GM19438 (cell line): Measurements from ENCODE around the gene HBD.
"Not testable (repeated sequence)": the region's sequence is repeated elsewhere in the genome, so short reads cannot be mapped to it uniquely, and the experiment has no call there.

Experiments
- ATAC-seq: cut with Tn5 transposase; IDR thresholded peaks from one replicate; pipeline ENCODE4 v1.9.1; 2021; ENCODE audit warnings: low read depth; ENCODE audit not compliant: unreplicated experiment

The HBD gene

GRCh38 chr11:5254023-5254422 is 19.7 kb upstream of the HBD start:
- not testable (repeated sequence) for ATAC-seq

DNA sequence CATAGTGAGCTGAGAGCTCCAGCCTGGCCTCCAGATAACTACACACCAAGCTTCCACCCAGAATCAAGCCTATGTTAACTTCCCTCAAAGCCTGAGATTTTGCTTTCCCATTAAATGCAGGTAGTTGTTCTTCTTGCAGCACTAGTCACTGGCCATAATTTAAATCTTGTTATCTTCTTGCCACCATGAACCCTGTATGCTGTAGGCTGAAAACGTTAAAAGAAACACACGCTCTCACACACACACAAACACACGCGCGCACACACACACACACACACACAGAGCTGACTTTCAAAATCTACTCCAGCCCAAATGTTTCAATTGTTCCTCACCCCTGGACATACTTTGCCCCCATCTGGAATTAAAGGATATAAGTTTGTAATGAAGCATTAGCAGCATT is 19.2 kb upstream of the HBD start:
- ATAC-seq, result not testable (repeated sequence)

DNA sequence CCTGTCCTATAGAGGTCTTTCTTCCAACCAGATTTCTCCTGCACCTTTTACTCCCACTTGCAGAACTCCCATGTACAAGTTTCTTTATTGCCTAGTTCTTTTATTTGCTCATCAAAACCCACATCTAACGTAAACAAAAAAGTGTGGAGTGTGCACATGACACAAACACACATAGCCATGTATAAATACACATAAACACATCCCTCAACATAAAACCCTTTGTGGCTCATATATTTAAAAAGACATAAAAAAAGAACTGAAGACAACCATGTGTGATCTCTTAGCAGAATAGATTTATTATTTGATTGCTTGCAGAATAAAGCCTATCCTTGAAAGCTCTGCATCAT is 18.6 kb upstream of the HBD start:
- ATAC-seq, result no peak

DNA sequence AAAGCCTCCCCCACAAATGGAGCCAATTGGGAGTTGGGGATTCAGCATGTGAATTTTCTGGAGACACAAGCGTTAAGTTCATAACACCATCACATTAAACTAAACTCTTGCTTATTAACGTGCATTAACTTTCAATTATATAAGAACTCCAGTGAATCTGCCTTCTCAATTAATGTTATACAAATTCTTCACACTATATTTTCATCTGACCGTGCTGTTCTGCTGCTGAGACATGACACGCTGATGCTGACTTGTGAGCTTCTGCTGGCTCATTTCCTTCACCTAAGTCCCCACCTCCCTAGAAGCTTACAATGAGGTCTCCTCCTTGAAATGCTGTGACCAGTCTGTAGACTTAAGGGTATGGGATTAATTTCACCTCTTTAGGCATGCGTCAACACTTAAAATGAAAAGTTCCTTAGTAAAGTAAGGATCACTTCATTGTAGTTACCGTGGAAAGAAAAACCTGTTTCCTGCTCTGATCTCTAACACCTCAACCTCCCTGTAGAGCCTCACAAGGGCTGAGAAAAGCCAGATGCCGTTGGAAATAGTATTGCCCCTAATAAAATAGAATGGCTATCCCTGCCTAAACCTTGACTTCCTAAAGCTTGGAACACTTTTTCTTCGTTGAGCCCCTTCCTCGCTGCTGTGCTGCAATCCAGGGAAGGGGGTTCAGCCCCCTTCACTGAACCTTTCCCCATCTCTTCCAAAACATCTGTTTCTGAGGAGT is 18.1 kb upstream of the HBD start:
- ATAC-seq, result no peak

DNA sequence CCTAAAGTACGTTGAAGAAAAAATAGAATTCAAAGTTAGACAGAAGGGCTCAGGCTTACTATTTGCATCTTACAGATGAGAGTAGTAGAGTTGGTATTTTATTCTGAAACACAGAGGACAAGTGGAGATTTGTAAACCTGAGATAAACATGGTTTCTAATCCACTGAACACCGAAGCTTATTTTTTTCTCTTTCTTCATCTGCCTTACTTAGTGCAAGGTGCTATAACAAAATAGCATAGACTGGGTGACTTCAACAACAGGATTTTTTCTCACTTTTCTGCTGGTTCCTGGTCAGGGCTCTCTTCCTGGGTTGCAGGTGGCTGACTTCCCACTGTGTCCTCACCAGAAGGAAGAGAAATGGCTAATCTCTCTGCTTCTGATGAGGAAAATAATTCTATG is 17.5 kb upstream of the HBD start:
- no peak for ATAC-seq

- no peak for ATAC-seq
These were observed 16.4 kb upstream of the HBD start for GRCh38 chr11:5250543-5251204.

DNA sequence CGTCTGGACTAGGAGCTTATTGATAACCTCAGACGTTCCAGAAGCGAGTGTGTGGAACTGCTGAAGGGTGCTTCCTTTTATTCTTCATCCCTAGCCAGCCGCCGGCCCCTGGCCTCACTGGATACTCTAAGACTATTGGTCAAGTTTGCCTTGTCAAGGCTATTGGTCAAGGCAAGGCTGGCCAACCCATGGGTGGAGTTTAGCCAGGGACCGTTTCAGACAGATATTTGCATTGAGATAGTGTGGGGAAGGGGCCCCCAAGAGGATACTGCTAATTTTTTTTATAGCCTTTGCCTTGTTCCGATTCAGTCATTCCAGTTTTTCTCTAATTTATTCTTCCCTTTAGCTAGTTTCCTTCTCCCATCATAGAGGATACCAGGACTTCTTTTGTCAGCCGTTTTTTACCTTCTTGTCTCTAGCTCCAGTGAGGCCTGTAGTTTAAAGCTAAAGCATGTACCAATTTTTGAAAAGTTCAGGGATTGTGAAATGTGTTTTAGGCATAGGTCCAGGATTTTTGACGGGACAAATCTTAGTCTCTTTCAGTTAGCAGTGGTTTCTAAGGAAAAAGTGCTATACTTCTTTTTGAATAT is 15.6 kb upstream of the HBD start, which contains the start of gene HBG1:
HBG1 (minus strand) TSS at position 51 of the 590 bp plus-strand sequence. CDS start 53 bp downstream, outside the sequence.
- ATAC-seq, result not testable (repeated sequence)

DNA sequence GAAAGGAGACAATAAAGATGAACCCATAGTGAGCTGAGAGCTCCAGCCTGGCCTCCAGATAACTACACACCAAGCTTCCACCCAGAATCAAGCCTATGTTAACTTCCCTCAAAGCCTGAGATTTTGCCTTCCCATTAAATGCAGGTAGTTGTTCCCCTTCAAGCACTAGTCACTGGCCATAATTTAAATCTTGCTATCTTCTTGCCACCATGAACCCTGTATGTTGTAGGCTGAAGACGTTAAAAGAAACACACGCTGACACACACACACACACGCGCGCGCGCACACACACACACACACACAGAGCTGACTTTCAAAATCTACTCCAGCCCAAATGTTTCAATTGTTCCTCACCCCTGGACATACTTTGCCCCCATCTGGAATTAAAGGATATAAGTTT is 14.2 kb upstream of the HBD start:
- ATAC-seq, result not testable (repeated sequence)

DNA sequence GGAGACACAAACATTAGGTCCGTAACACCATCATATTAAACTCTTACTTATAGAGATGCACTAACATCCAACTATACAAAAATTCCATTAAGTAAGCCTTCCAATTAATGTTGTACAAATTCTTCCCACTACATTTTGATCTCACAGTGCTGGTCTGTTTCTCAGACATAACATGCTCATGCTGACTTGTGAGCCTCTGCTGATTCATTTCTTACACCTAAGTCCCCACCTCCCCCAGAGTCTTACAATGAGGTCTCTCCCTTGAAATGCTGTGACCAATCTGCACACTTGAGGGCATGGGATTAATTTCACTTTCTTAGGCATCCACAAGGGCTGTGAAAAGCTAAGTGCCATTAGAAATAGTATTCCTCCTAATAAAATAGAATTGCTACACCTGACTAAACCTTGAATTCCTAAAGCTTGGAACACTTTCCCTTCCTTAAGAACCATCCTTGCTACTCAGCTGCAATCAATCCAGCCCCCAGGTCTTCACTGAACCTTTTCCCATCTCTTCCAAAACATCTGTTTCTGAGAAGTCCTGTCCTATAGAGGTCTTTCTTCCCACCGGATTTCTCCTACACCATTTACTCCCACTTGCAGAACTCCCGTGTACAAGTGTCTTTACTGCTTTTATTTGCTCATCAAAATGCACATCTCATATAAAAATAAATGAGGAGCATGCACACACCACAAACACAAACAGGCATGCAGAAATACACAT is 13.3 kb upstream of the HBD start:
- ATAC-seq, result no peak

- no peak for ATAC-seq
These were observed 12.6 kb upstream of the HBD start for GRCh38 chr11:5246772-5247471.

- no peak for ATAC-seq
These were observed 10.9 kb upstream of the HBD start for GRCh38 chr11:5245155-5245554.

- ATAC-seq, result no peak
These were observed 9.5 kb upstream of the HBD start for GRCh38 chr11:5243816-5244180.

DNA sequence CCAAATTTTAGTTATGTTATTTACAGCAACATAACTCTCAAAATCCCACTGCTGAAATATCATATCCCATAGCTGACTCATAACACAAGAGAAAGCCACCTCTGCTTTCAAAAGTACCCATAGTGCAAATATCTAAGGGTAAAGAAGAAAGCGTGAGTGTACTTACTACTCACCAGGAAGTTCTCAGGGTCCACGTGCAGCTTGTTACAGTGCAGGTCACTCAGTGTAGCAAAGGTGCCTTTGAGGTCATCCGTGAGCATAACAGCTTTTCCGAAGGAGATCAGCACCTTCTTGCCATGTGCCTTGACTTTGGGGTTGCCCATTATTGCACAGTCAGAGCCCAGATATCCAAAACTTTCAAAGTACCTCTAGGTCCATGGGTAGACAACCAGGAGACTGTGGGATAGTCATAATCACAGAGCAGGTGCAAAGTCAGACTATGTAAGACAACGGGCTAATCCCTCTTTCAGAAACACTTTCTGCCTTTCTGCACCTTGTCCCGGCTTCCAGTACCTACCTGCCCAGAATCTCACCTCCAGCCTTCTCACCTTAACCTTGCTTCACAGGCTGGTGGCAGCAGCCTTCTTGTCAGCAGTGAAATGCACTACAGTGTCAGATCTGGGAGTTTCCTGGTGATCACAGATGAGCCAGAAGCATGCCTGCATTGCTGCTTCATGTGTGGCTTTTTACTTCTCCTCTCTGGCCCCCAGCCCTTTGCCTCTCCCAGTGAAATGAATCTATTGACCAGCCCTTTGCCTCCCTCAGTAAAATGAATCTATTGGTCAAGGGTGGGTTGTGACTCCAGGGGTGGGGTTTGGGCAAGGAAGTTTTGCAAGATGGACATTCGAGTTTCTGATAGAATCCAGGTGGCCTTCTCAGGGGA is 8.9 kb upstream of the HBD start:
- peak; percentile 64 for ATAC-seq

DNA sequence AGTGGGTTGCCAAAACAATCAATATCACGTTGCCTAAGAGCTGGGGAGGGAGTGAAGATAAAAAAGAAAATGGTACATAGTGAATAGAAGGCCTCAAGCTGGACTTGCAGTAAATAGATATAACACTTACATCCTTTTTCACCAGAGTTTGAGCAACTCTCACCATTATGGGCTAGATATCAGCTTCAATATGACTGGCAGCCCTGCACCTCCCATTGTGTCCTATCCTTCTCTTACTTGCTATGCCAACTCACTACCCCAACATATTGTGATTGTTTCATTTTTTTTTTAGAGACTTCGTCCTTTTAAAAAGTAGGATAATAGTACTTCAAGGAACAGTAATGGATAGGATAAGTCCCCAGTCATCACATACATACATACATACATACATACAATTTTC is 7.9 kb upstream of the HBD start:
- ATAC-seq, result no peak

DNA sequence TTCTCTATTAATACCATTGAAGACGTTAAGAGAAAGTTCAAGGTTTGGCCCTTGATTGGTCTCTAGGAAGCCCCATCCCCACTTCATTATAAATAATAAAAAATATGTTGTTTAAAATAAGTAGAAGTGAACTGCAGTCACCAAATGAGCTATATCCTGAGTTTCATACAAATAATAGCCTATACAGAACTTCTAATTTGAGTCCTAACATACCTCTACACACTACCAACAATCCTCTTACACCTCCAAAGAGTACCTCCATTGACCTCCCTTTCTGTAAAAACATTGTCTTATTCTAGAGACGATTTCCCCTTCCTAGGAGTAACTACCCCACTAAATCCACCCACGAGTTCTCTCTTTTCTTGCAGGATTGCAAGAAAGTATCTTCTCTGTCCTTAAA is 7.2 kb upstream of the HBD start:
- no peak for ATAC-seq

- ATAC-seq, result no peak
These were observed 6.2 kb upstream of the HBD start for GRCh38 chr11:5240458-5240857.

DNA sequence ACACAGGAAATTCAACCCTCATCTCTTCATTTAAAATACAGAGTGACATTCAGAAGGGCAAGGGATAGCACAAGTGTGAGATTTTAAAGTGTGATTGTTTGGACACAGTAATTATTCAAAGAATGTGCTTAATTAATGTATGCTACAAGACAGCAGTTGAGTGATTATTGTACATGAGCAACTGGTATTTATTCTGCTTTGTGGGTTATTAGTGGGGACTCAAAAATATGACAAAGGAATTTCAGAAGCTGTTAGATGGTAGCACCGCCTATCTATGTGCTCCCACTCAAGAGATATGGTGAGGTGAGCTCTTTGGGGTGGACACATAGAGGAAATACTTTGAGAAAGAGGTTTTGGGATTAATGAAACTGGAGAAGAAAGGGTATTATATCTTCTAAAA is 5.8 kb upstream of the HBD start:
- ATAC-seq, result no peak

DNA sequence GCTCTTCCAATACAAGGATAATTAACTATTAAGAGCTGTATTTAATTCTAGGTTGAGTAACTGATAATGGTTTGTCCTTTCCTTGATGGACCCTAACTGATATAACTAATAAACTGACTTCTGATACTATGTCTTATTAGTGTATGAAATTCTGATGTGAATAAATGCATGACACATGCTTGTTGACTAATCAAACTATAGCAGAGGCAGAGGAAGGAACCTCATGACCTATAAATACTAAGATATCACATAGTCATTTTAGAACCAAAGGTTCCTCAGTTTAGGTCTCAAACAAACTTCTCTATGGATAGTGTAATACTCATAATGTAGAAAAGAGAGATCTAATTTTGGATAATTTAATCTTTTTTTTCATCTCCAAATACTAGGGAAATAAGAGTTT is 4.8 kb upstream of the HBD start:
- no peak for ATAC-seq

DNA sequence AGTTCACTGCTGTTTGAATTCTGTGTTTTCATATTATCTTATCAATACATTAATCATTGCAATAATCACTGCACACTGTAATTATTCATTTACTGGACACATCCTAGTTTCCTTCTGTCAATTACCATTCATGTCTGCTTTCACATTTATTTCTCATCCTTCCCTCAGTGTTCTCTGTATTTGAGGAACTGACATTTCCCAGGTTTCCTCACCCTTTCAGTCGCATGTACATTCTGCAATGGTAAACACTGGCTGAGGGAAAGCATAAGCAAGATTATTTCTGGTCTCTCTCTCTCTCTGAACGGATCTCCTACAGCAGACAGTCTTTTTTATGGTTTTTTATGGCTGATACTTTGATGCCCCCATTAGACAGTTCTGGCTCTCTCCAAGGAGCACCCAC is 4.2 kb upstream of the HBD start:
- ATAC-seq, result no peak

DNA sequence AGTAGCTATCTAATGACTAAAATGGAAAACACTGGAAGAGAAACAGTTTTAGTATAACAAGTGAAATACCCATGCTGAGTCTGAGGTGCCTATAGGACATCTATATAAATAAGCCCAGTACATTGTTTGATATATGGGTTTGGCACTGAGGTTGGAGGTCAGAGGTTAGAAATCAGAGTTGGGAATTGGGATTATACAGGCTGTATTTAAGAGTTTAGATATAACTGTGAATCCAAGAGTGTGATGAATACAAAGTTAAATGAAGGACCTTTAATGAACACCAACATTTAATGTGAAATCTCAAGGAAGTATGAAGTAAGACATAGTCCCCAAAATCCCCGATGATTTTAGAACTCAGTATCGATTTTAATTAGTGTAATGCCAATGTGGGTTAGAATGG is 3.1 kb upstream of the HBD start:
- no peak for ATAC-seq
